ENCODE measurements around the gene FNBP1L. TPM values are rescaled to one million over a fixed set of nuclear protein-coding genes. Genes with fewer than 3 reads are reported as not detected.

FNBP1L gene
- total RNA-seq, 1 experiment from 2014 or later = 31.8 TPM

- H3K9me3 Mint-ChIP-seq (ENCODE audit: unreplicated experiment) = no peaks in the 10 kb centered on the region
- BruUV-seq (replicated peaks) = no TSS peak
- no peak overlapping the region for H3K27ac Mint-ChIP-seq (ENCODE audit: low read depth, unreplicated experiment)
- H3K27me3 Mint-ChIP-seq (ENCODE audit: insufficient read depth, unreplicated experiment) = no peaks in the 10 kb centered on the region
- intact Hi-C loops (cut with micrococcal nuclease) = no loop called here
- POLR2A ChIA-PET = interaction anchor here (0.6 kb wide), 2 partner anchors 64 to 74 kb away, joined by 3 read pairs; no protein-coding TSS in a partner anchor
- peaks cover 46% of the 10 kb centered on the region for H3K4me1 Mint-ChIP-seq (ENCODE audit: insufficient read depth, unreplicated experiment)
- H3K4me3 Mint-ChIP-seq (ENCODE audit: unreplicated experiment) = no peak overlapping the region
- no peak for DNase-seq (ENCODE audit: unreplicated experiment)
- no peak for TF ChIP-seq CTCF (IDR thresholded peaks at IDR 0.05; ENCODE audit: unreplicated experiment)
- CTCF ChIA-PET = interaction anchor here (0.9 kb wide), 1 partner anchor 388 kb away, joined by 3 read pairs; no protein-coding TSS in a partner anchor
- H3K36me3 Mint-ChIP-seq (ENCODE audit: insufficient read depth, unreplicated experiment) = peaks cover 26% of the 10 kb centered on the region
Observed at GRCh38 chr1:93521618-93522017, 73.7 kb downstream of the FNBP1L start.

GRCh38 chr1:93522721-93523120 is 74.8 kb downstream of the FNBP1L start:
- intact Hi-C loops (cut with micrococcal nuclease) = no loop called here
- H3K4me1 Mint-ChIP-seq (ENCODE audit: insufficient read depth, unreplicated experiment) = peaks cover 43% of the 10 kb centered on the region
- no peak for TF ChIP-seq CTCF (IDR thresholded peaks at IDR 0.05; ENCODE audit: unreplicated experiment)
- no peaks in the 10 kb centered on the region for H3K27me3 Mint-ChIP-seq (ENCODE audit: insufficient read depth, unreplicated experiment)
- DNase-seq (ENCODE audit: unreplicated experiment) = no peak
- no peaks in the 10 kb centered on the region for H3K9me3 Mint-ChIP-seq (ENCODE audit: unreplicated experiment)
- no peak overlapping the region for H3K27ac Mint-ChIP-seq (ENCODE audit: low read depth, unreplicated experiment)
- BruUV-seq (replicated peaks) = no TSS peak
- H3K36me3 Mint-ChIP-seq (ENCODE audit: insufficient read depth, unreplicated experiment) = peaks cover 31% of the 10 kb centered on the region
- CTCF ChIA-PET = interaction anchor here (1.1 kb wide), 1 partner anchor 291 kb away, joined by 4 read pairs; no protein-coding TSS in a partner anchor
- POLR2A ChIA-PET = interaction anchor here (0.9 kb wide), 1 partner anchor 17 kb away, joined by 3 read pairs; no protein-coding TSS in a partner anchor
- no peak overlapping the region for H3K4me3 Mint-ChIP-seq (ENCODE audit: unreplicated experiment)

GRCh38 chr1:93525431-93525830 is 77.5 kb downstream of the FNBP1L start:
- Mint-ChIP-seq H3K27me3 (ENCODE audit: insufficient read depth, unreplicated experiment) (no peaks in the 10 kb centered on the region), H3K4me3 (ENCODE audit: unreplicated experiment) (no peak overlapping the region), H3K36me3 (ENCODE audit: insufficient read depth, unreplicated experiment) (peaks cover 44% of the 10 kb centered on the region), H3K9me3 (ENCODE audit: unreplicated experiment) (no peaks in the 10 kb centered on the region), H3K4me1 (ENCODE audit: insufficient read depth, unreplicated experiment) (peaks cover 18% of the 10 kb centered on the region), H3K27ac (ENCODE audit: low read depth, unreplicated experiment) (peak overlapping the region; percentile 56)
- no peak for TF ChIP-seq CTCF (IDR thresholded peaks at IDR 0.05; ENCODE audit: unreplicated experiment)
- peak; percentile 24 for DNase-seq (ENCODE audit: unreplicated experiment)
- ChIA-PET POLR2A (no interaction called here), CTCF (no interaction called here)
- no TSS peak for BruUV-seq (replicated peaks)
- intact Hi-C loops (cut with micrococcal nuclease) = no loop called here

- intact Hi-C loops (cut with micrococcal nuclease) = no loop called here
- BruUV-seq (replicated peaks) = no TSS peak
- Mint-ChIP-seq H3K4me3 (ENCODE audit: unreplicated experiment) (no peak overlapping the region), H3K27ac (ENCODE audit: low read depth, unreplicated experiment) (peak overlapping the region; percentile 56), H3K36me3 (ENCODE audit: insufficient read depth, unreplicated experiment) (peaks cover 54% of the 10 kb centered on the region), H3K9me3 (ENCODE audit: unreplicated experiment) (no peaks in the 10 kb centered on the region), H3K4me1 (ENCODE audit: insufficient read depth, unreplicated experiment) (peaks cover 18% of the 10 kb centered on the region), H3K27me3 (ENCODE audit: insufficient read depth, unreplicated experiment) (no peaks in the 10 kb centered on the region)
- ChIA-PET CTCF (interaction anchor here (0.8 to 1.0 kb wide), 2 partner anchors 15 to 88 kb away, joined by 3 read pairs; no protein-coding TSS in a partner anchor), POLR2A (interaction anchor here (1.0 kb wide), 1 partner anchor 13 kb away, joined by 3 read pairs; no protein-coding TSS in a partner anchor)
- no peak for TF ChIP-seq CTCF (IDR thresholded peaks at IDR 0.05; ENCODE audit: unreplicated experiment)
- no peak for DNase-seq (ENCODE audit: unreplicated experiment)
Observed at GRCh38 chr1:93526431-93526830, 78.5 kb downstream of the FNBP1L start.

Data from MCF 10A (cell line).